GM12801 (cell line): Measurements from ENCODE around the gene ADGRB3.

ENCODE experiments used
- CTCF ChIP-seq: IDR thresholded peaks from one replicate; pipeline ENCODE4 v1.5.1; 2011; ENCODE audit warnings: control low read depth; ENCODE audit not compliant: insufficient read length; ENCODE audit errors: extremely low read depth

ADGRB3 gene

DNA sequence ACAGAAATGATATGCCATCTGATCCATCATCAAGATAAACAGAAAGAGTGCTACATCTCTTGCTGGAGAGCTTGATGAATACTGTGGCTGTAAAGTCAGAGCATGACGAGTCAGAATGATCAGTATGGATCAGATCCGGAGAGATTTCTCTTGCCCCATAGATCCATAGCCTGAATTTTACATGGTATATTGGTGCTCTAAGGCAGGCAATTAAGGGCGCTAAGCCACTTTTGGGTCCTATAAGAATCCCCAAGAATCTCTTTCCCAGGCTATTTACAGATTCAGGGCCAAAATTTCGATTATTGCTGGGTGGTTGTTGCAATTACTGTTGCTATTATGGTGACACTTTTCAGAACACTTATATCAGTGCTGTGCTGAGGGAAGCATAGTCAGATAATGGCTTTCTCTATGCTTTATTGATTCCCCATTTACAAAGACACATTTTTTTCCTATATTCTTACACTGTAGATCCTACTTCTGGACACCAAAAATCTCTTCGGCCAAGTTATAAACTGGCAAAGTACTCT is 94.4 kb downstream of the ADGRB3 start:
- TF ChIP-seq CTCF = no peak

DNA sequence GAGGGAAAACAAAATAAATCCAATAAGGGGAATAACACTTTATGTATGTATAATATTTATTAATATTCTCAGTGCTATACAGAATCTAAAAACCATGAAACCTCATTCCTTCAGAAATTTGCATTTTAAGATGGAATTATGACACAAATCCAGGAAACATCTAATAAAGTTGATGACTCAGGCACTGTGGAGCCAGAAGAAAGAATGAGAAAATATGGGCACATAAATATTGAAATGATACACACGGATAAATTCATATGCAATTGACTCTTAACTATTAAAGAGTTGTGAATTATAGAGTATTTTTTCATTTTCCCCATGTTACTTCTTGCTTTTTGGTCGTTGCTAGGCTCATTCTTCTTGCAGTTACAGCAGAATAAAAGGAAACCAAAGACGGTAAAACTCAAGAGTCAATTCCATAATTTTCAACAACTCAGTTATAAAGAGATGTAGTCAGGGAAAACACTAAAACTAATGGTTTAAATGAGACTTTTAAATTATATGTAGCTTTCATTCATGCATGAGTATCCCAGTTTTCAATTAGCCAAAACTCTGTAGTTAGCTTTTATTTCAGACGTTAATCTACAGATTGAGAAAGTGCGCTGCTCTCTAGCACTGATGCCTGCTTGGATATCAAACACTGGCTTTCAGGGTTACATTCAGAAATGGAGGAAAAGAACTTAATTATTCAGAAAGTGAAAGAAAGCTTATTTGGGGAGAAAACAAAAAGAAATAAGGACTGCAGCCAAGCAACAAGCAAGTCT is 95.4 kb downstream of the ADGRB3 start:
- TF ChIP-seq CTCF = no peak

DNA sequence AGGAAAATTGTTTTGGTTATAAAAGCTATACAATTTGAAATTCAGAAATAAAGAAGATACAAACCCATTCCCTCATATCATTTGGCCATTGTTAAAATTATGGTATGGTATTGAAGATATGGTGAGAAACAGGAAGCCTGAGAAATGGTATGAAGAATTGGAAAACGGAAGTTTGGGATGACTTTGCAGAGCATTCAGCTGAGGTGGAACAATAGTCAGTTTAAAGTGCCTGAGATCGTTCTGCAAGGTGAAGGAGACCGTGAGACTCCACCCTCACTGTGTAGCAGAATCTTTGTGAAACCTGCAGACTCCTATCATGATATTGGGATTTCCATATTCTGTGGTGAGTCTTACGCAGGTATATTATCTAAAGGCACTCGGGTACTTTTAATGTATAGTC is 97.3 kb downstream of the ADGRB3 start:
- TF ChIP-seq CTCF = no peak

DNA sequence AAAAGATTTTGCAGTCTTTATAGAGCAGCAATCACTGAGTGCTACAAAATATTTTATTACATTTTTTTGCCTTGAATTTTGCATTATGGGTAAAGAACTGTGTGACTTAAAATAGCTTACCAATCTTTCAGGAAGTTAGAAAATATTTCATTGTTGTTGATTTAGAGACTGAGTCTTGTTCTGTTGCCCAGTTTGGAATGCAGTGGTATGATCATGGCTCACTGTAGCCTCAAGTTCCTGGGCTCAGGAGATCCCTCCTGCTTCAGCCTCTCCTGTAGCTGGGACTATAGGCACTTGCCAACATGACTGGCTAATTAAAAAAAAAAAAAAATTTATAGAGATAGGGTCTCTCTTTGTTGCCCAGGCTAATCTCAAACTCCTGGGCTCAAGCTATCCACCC is 100.8 kb downstream of the ADGRB3 start:
- TF ChIP-seq CTCF = no peak

DNA sequence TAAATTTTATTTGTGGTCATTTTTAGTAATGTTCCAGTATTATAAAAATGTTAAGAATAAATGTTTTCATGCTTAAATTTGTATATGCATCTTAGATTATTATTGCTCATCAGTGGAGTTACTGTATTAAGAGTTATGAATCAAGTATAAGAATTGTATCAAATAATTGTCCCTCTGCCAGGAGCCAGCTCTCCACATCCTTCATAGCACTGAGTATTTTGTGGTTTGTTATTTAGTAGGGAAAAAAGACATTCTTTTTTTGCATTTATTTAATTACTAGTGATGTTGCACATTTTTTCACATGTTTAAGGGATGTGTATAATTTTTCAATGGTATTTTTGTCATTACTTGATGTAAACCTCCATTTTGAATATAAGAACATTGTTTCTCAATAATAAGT is 102.0 kb downstream of the ADGRB3 start:
- TF ChIP-seq CTCF = no peak

DNA sequence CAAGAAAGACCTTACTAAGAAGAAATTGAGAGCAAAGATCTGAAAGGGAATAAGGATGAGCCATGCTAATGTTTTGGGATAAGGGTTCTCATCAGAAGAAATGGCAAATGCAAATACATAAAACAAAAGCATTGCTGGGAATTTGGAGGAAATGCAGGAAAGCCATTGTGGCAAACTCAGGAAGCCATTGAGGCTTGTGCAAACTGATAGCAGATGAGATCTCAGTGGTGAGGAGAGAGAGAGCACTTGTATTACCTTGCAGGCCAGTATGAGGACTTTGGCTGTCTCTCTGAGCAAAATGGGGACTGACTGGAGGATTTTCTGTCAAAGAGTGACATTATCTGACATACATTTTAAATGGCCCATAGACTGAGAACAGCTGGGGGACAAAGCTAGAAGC is 103.0 kb downstream of the ADGRB3 start:
- TF ChIP-seq CTCF = no peak

- TF ChIP-seq CTCF = no peak
Measured at GRCh38 chr6:68740828-68741500, 105.9 kb downstream of the ADGRB3 start.
